ENCODE results near the gene MAB21L1. TPM values are rescaled to one million over a fixed set of nuclear protein-coding genes. Genes with fewer than 3 reads are reported as not detected.

MAB21L1 gene
- total and polyA plus RNA-seq, 2 of the 8 experiments (the other 6 are each of a cell fraction or from before 2014, with no cell fraction given) = not detected

DNA sequence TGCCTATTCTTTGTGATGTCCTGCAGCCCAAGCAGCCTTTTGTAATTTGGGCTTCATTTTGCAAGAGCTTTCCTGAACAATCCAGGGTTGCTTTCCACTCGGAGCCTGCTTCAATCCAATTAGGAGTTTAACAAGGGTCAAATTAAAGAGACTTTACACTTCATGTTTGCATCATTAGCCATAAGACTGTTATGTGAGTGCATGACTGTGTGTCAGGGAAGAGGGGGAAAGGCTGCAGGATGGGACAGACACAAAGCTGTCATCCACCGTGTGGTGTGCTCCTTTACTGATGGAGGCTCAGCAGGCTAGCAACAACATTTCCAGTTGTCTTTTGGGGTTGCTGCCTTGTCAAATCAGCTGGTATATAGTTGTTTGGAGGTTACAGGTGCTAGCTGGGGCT, 23.7 kb upstream of the MAB21L1 start (continued):
- TF ChIP-seq, protein P1, sequence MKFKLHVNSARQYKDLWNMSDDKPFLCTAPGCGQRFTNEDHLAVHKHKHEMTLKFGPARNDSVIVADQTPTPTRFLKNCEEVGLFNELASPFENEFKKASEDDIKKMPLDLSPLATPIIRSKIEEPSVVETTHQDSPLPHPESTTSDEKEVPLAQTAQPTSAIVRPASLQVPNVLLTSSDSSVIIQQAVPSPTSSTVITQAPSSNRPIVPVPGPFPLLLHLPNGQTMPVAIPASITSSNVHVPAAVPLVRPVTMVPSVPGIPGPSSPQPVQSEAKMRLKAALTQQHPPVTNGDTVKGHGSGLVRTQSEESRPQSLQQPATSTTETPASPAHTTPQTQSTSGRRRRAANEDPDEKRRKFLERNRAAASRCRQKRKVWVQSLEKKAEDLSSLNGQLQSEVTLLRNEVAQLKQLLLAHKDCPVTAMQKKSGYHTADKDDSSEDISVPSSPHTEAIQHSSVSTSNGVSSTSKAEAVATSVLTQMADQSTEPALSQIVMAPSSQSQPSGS (IDR thresholded peaks at IDR 0.05; ENCODE audit: low read length) = no peak
- TF ChIP-seq SUZ12 (IDR thresholded peaks at IDR 0.05; ENCODE audit: low read length) (no peak), KDM1A (IDR thresholded peaks at IDR 0.05; ENCODE audit: borderline replicate concordance, low read length) (no peak), TAF1 (IDR thresholded peaks at IDR 0.05; ENCODE audit: low read depth, low read length) (no peak)

All from H1 (cell line).